Neural progenitor cell (in vitro differentiated cells): ENCODE measurements around the gene SMAD2.

Experiments used
- CTCF ChIP-seq: fragments of 200-600 bp; sonication (generic); IDR thresholded peaks from 2 replicates; pipeline ENCODE4 v1.5.1; 2017; ENCODE audit warnings: antibody characterized with exemption, mild to moderate bottlenecking
- EZH2 ChIP-seq: fragments of 200-600 bp; sonication (generic); IDR thresholded peaks from 2 replicates; pipeline ENCODE4 v1.6.1; 2017; ENCODE audit warnings: antibody characterized with exemption, mild to moderate bottlenecking, moderate library complexity
- EZH2phosphoT487 ChIP-seq: fragments of 200-600 bp; sonication (generic); IDR thresholded peaks from 2 replicates; pipeline ENCODE4 v1.6.1; 2017; ENCODE audit warnings: antibody characterized with exemption

- no peak for TF ChIP-seq EZH2
- TF ChIP-seq CTCF, result no peak
- no peak for TF ChIP-seq EZH2phosphoT487
These were observed 21.9 kb downstream of the SMAD2 start for GRCh38 chr18:47908592-47908991.
